Endothelial cell of umbilical vein (primary cell): ENCODE results near the gene TK1. TPM values are rescaled to one million over a fixed set of nuclear protein-coding genes. Genes with fewer than 3 reads are reported as not detected.

Experiments used
- BruUV-seq: library from RNA; stranded (reverse); fragments of 400-500 nt; replicated peaks from 2 replicates; lab custom pipeline; 2021; lab: Mats Ljungman, UMichigan
- CTCF ChIA-PET: fragments of 300-600, 350-600 bp; sonication (Branson Sonifier 250); formaldehyde crosslinking; loops from one replicate; lab custom pipeline; 2021; ENCODE audit warnings: antibody characterized with exemption, inconsistent platforms; lab: Charles Lee
- POLR2A ChIA-PET: fragments of 300-600, 350-600 bp; sonication (Branson Sonifier 250); formaldehyde crosslinking; loops from one replicate; lab custom pipeline; 2021; ENCODE audit warnings: antibody characterized with exemption, inconsistent platforms; lab: Charles Lee
- DNase-seq: peaks from one replicate; pipeline ENCODE4 v3.0.0-alpha.2; 2011; ENCODE audit warnings: low read depth, low spot score
- FAIRE-seq: peaks from 2 replicates; lab custom pipeline; 2011; peaks lifted over from hg19 to GRCh38; lab: Jason Lieb, UNC
- H2AFZ ChIP-seq: 2 replicates; pipeline ENCODE4 v1.6.0; 2012; ENCODE audit warnings: low read depth, low read length, control low read depth, inconsistent platforms
- H3K27ac ChIP-seq: 2 replicates; pipeline ENCODE4 v1.5.1; 2011; ENCODE audit warnings: low read depth, mild to moderate bottlenecking, control low read depth, low read length, moderate library complexity; ENCODE audit not compliant: insufficient read depth
- H3K27me3 ChIP-seq, 2 experiments: 2 replicates each; pipeline versions ENCODE4 v1.6.0 to v1.6.1; 2011; ENCODE audit warnings: low read length in 2 of 2, mixed read lengths in 1 of 2; ENCODE audit not compliant: control insufficient read depth in 2 of 2, insufficient read depth in 2 of 2
- H3K36me3 ChIP-seq, 2 experiments: 2 replicates in 1 of 2; 3 replicates in 1 of 2; pipeline ENCODE4 v1.5.1; 2011; ENCODE audit warnings: low read length in 2 of 2, mild to moderate bottlenecking in 1 of 2, moderate library complexity in 1 of 2; ENCODE audit not compliant: control insufficient read depth in 2 of 2, insufficient read depth in 2 of 2; ENCODE audit errors: extremely low read depth in 1 of 2
- H3K4me1 ChIP-seq: 3 replicates; pipeline ENCODE4 v1.5.1; 2011; ENCODE audit warnings: mild to moderate bottlenecking, low read length; ENCODE audit not compliant: control insufficient read depth, insufficient read depth; ENCODE audit errors: extremely low read depth
- H3K4me2 ChIP-seq: 2 replicates; pipeline ENCODE4 v1.6.1; 2011; ENCODE audit warnings: low read length, control low read depth, mixed read lengths; ENCODE audit not compliant: insufficient read depth
- H3K4me3 ChIP-seq, 3 experiments: fragments of 200-600 bp in 1 of 3; sonication (generic), shearing (Covaris generic) in 1 of 3; replicated peaks in 1 of 3; 2 replicates each; pipeline ENCODE4 v1.5.1; 2011 to 2016; ENCODE audit warnings: control low read depth in 3 of 3, low read length in 3 of 3, mild to moderate bottlenecking in 2 of 3, inconsistent platforms in 1 of 3, low read depth in 1 of 3, moderate library complexity in 1 of 3; ENCODE audit not compliant: insufficient read depth in 1 of 3
- H3K79me2 ChIP-seq: 2 replicates; pipeline ENCODE4 v1.6.0; 2012; ENCODE audit warnings: low read length, inconsistent platforms; ENCODE audit not compliant: control insufficient read depth, insufficient read depth
- H3K9ac ChIP-seq: replicated peaks from 2 replicates; pipeline ENCODE3; 2011; ENCODE audit warnings: low read length, control low read depth; ENCODE audit not compliant: insufficient read depth; ENCODE audit errors: extremely low read depth
- H3K9me1 ChIP-seq: replicated peaks from 3 replicates; pipeline ENCODE4 v1.6.0; 2011; ENCODE audit warnings: mild to moderate bottlenecking, low read length; ENCODE audit not compliant: control insufficient read depth, insufficient read depth; ENCODE audit errors: extremely low read depth
- H3K9me3 ChIP-seq: replicated peaks from 2 replicates; pipeline ENCODE4 v1.5.1; 2012; ENCODE audit warnings: low read length, inconsistent platforms; ENCODE audit not compliant: control insufficient read depth, insufficient read depth
- H4K20me1 ChIP-seq: replicated peaks from 2 replicates; pipeline ENCODE3; 2011; ENCODE audit warnings: mild to moderate bottlenecking, low read length; ENCODE audit not compliant: control insufficient read depth, insufficient read depth; ENCODE audit errors: extremely low read depth
- POLR2AphosphoS5 ChIP-seq: IDR thresholded peaks from 2 replicates; pipeline ENCODE4 v1.6.1; 2012; ENCODE audit warnings: low read depth, mild to moderate bottlenecking, control low read depth, low read length, moderate library complexity; ENCODE audit not compliant: insufficient read depth
- dilution Hi-C: fragments of 300-500 bp; cut with MboI; formaldehyde crosslinking; loops from one replicate; pipeline ENCODE4 v1.15.0; 2019; ENCODE audit warnings: low sequenced_read_pairs; ENCODE audit not compliant: extremely low pct_ligation_motif_present
- intact Hi-C: fragments of 100-400 bp; cut with micrococcal nuclease; formaldehyde crosslinking; loops from one replicate; pipeline ENCODE4 v1.10.0; 2022
- polyA plus RNA-seq, 4 experiments: library from polyadenylated mRNA; depleted of rRNA in 3 of 4; stranded (reverse) in 3 of 4; unstranded in 1 of 4; fragments of >200 nt; gene quantifications; 2 replicates each; pipeline versions ENCODE4 v1.2.1 to v1.2.3, GENCODE V29; 2011 to 2012; ENCODE audit warnings: missing spikeins in 1 of 4
- total RNA-seq: library from RNA; stranded (reverse); gene quantifications from 2 replicates; pipeline ENCODE4 v1.2.3, GENCODE V29; 2021
- TF ChIP-seq, protein P1 (sequence below), 2 donors: IDR thresholded peaks; 1 replicate in 1 of 2; 2 replicates in 1 of 2; pipeline ENCODE4 v1.5.1; 2011; ENCODE audit warnings: low read length in 2 of 2, mild to moderate bottlenecking in 2 of 2, moderate library complexity in 2 of 2, control low read depth in 1 of 2, inconsistent platforms in 1 of 2, low read depth in 1 of 2; ENCODE audit not compliant: insufficient read depth in 1 of 2; ENCODE audit errors: extremely low read depth in 1 of 2

The TK1 gene
- total and polyA plus RNA-seq, 2 donors (not counting 3 experiments of a cell fraction or from before 2014, with no cell fraction given) = 111 to 159 TPM

DNA sequence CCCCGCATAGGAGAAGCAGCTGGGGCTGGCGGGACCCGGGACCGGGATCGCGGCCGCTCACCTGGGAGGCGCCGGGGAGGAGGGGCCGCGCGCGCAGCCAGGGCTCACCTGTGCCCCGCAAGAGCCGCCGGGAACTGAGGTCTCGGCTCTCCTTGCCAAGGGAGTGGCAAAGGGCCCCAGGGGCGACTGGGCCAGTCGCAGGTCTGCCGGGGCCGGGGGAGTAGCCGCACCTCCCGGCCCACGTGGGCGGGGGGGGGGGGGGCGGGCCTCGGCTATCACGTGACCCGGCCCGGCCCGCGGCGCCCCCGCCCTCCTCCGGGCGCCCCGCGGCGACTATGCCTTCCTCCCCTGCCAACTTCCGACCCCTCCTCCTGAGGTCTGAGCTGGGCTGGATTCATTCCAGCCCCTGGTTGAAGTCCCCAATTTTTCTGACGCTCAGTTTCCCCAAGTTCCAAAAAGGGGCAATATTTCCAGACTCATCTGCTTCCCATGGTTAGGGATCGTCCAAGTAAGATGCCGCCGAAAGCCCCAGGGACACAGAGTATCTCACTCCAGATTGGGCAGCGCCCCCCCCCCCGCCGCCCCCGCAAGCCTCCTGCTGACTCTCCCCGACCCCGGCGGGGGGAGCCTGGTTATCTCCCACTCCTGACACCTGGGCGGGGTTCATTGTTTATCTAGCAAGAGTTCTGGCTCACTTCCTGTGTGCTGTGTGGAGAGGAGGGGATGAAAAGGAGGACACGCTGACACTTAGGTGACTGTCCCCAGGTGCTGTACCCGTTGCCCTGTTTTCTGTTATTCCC, 58.1 kb downstream of the TK1 start, which contains the start of gene TMC6:
Gene TMC6 (minus strand): TSS at position 205 of the 800 bp plus-strand sequence. CDS start 1,923 bp downstream, outside the sequence.
- no peaks in the 10 kb centered on the region for H3K79me2 ChIP-seq
- H2AFZ ChIP-seq = peak within 1 kb of the TSS; percentile 88
- intact Hi-C loops = loop anchor here (5.0 kb wide), 1 partner anchor 124 kb away; no protein-coding TSS in a partner anchor
- H3K9me1 ChIP-seq = no peaks in the 10 kb centered on the region
- peaks cover 26% of the 10 kb centered on the region for H3K4me1 ChIP-seq
- peaks cover 0 to 5% of the 10 kb centered on the region in 2 experiments for H3K36me3 ChIP-seq
- H3K9me3 ChIP-seq = no peaks in the 10 kb centered on the region
- peak within 1 kb of the TSS; percentile 62 for H3K9ac ChIP-seq
- peak within 1 kb of the TSS; percentile 52 to 87 (median 67) for H3K4me3 ChIP-seq
- CTCF ChIA-PET = interaction anchor here (0.6 to 2.9 kb wide), 9 partner anchors 11 to 293 kb away, joined by 3 to 14 read pairs (median 5); partner anchors contain the start of gene BIRC5
- dilution Hi-C loops = no loop called here
- peak within 1 kb of the TSS; percentile 79 for H3K4me2 ChIP-seq
- no peaks in the 10 kb centered on the region for H3K27me3 ChIP-seq
- peak; percentile 50 for TF ChIP-seq POLR2AphosphoS5
- TF ChIP-seq, protein P1, sequence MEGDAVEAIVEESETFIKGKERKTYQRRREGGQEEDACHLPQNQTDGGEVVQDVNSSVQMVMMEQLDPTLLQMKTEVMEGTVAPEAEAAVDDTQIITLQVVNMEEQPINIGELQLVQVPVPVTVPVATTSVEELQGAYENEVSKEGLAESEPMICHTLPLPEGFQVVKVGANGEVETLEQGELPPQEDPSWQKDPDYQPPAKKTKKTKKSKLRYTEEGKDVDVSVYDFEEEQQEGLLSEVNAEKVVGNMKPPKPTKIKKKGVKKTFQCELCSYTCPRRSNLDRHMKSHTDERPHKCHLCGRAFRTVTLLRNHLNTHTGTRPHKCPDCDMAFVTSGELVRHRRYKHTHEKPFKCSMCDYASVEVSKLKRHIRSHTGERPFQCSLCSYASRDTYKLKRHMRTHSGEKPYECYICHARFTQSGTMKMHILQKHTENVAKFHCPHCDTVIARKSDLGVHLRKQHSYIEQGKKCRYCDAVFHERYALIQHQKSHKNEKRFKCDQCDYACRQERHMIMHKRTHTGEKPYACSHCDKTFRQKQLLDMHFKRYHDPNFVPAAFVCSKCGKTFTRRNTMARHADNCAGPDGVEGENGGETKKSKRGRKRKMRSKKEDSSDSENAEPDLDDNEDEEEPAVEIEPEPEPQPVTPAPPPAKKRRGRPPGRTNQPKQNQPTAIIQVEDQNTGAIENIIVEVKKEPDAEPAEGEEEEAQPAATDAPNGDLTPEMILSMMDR (IDR thresholded peaks at IDR 0.05; ENCODE audit: extremely low read depth in 1 of 2, insufficient read depth in 1 of 2, low read depth in 1 of 2, low read length in 2 of 2) = no peak
- no peaks in the 10 kb centered on the region for H4K20me1 ChIP-seq
- DNase-seq (peak; percentile 42), FAIRE-seq (peak; percentile 26)
- peak within 1 kb of the TSS; percentile 56 for H3K27ac ChIP-seq
- POLR2A ChIA-PET = interaction anchor here (0.6 kb wide), 1 partner anchor 40 kb away, joined by 7 read pairs; no protein-coding TSS in a partner anchor
- no TSS peak for BruUV-seq
